Measurements from ENCODE around the gene PNPLA6.

PNPLA6 gene

GRCh38 chr19:7556696-7557315, 21.3 kb downstream of the PNPLA6 start:
- CTCF ChIA-PET: no interaction called here
- POLR2A ChIA-PET: no interaction called here
- no peak for DNase-seq (ENCODE audit: extremely low spot score)
- TF ChIP-seq ELF4 (IDR thresholded peaks at IDR 0.05) (no peak), ZNF384 (IDR thresholded peaks at IDR 0.05) (no peak), FOXM1 (IDR thresholded peaks at IDR 0.05; ENCODE audit: borderline replicate concordance) (no peak), ARNT (IDR thresholded peaks at IDR 0.05) (no peak), SP1 (IDR thresholded peaks at IDR 0.05) (no peak), TARDBP (IDR thresholded peaks at IDR 0.05) (no peak), L3MBTL2 (conservative IDR thresholded peaks at IDR 0.05) (no peak), SUZ12 (IDR thresholded peaks at IDR 0.05) (no peak), LEF1 (IDR thresholded peaks at IDR 0.05; ENCODE audit: borderline replicate concordance) (no peak), BHLHE40 (IDR thresholded peaks at IDR 0.05; ENCODE audit: borderline replicate concordance) (no peak), FOXA1 (IDR thresholded peaks at IDR 0.05) (no peak), FOXK2 (IDR thresholded peaks at IDR 0.05) (no peak)
- TF ChIP-seq, protein P1, sequence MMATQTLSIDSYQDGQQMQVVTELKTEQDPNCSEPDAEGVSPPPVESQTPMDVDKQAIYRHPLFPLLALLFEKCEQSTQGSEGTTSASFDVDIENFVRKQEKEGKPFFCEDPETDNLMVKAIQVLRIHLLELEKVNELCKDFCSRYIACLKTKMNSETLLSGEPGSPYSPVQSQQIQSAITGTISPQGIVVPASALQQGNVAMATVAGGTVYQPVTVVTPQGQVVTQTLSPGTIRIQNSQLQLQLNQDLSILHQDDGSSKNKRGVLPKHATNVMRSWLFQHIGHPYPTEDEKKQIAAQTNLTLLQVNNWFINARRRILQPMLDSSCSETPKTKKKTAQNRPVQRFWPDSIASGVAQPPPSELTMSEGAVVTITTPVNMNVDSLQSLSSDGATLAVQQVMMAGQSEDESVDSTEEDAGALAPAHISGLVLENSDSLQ (IDR thresholded peaks at IDR 0.05): no peak

GRCh38 chr19:7558667-7559066, 23.1 kb downstream of the PNPLA6 start:
- ChIA-PET POLR2A (no interaction called here), CTCF (interaction anchor here (1.2 kb wide), 1 partner anchor 10 kb away, joined by 3 read pairs; no protein-coding TSS in a partner anchor)
- TF ChIP-seq L3MBTL2 (conservative IDR thresholded peaks at IDR 0.05) (no peak), ZNF384 (IDR thresholded peaks at IDR 0.05) (no peak), CTBP1 (IDR thresholded peaks at IDR 0.05; ENCODE audit: borderline replicate concordance) (no peak), NFRKB (IDR thresholded peaks at IDR 0.05) (no peak), FOXM1 (IDR thresholded peaks at IDR 0.05; ENCODE audit: borderline replicate concordance) (no peak), TARDBP (IDR thresholded peaks at IDR 0.05) (no peak), HDGF (IDR thresholded peaks at IDR 0.05; ENCODE audit: borderline replicate concordance) (no peak), LEF1 (IDR thresholded peaks at IDR 0.05; ENCODE audit: borderline replicate concordance) (no peak), FOXK2 (IDR thresholded peaks at IDR 0.05) (no peak)
- TF ChIP-seq, protein P1 (IDR thresholded peaks at IDR 0.05): no peak
- DNase-seq (ENCODE audit: extremely low spot score): no peak

DNA sequence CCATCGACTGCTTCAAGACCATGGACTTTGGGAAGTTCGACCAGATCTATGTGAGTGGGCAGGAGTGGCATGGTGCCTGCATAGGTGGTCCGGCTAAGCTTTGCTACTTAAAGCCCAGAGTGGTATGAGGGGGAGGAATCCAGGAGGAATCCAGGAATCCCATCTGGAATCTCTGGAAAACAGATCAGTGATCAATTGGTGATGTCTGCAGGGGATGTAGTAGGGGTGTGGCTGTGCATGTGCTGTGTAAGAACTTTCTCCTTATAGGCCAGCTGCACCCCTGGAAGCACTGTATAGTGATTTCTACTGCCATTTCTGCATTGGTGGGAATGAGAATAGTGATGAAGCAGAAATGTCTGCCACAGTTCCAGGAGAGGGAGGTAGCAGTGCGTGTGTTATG, 23.6 kb downstream of the PNPLA6 start:
- CTCF ChIA-PET: interaction anchor here (1.2 to 1.4 kb wide), 2 partner anchors 9 kb away, joined by 3 to 5 read pairs; no protein-coding TSS in a partner anchor
- POLR2A ChIA-PET: interaction anchor here (1.1 kb wide), 1 partner anchor 122 kb away, joined by 3 read pairs; the partner anchor contains the start of gene TRAPPC5
- TF ChIP-seq BHLHE40 (IDR thresholded peaks at IDR 0.05; ENCODE audit: borderline replicate concordance) (no peak), SUZ12 (IDR thresholded peaks at IDR 0.05) (no peak), NFRKB (IDR thresholded peaks at IDR 0.05) (no peak), FOXA1 (IDR thresholded peaks at IDR 0.05) (no peak), ARNT (IDR thresholded peaks at IDR 0.05) (no peak), LEF1 (IDR thresholded peaks at IDR 0.05; ENCODE audit: borderline replicate concordance) (no peak), FOXK2 (IDR thresholded peaks at IDR 0.05) (no peak), FOXM1 (IDR thresholded peaks at IDR 0.05; ENCODE audit: borderline replicate concordance) (no peak), L3MBTL2 (conservative IDR thresholded peaks at IDR 0.05) (no peak)
- TF ChIP-seq, protein P1 (IDR thresholded peaks at IDR 0.05): no peak
- no peak for DNase-seq (ENCODE audit: extremely low spot score)

- ChIA-PET CTCF (interaction anchor here (1.4 kb wide), 1 partner anchor 8 kb away, joined by 5 read pairs; no protein-coding TSS in a partner anchor), POLR2A (no interaction called here)
- DNase-seq (ENCODE audit: extremely low spot score): no peak
- TF ChIP-seq TARDBP (IDR thresholded peaks at IDR 0.05): no peak
- TF ChIP-seq L3MBTL2 (conservative IDR thresholded peaks at IDR 0.05): no peak
- TF ChIP-seq FOXM1 (IDR thresholded peaks at IDR 0.05; ENCODE audit: borderline replicate concordance): no peak
- TF ChIP-seq, protein P1 (IDR thresholded peaks at IDR 0.05): no peak
- TF ChIP-seq FOXK2 (IDR thresholded peaks at IDR 0.05): no peak
- no peak for TF ChIP-seq ZNF384 (IDR thresholded peaks at IDR 0.05)
- TF ChIP-seq ELF4 (IDR thresholded peaks at IDR 0.05): no peak
- TF ChIP-seq SP1 (IDR thresholded peaks at IDR 0.05): no peak
- no peak for TF ChIP-seq BHLHE40 (IDR thresholded peaks at IDR 0.05; ENCODE audit: borderline replicate concordance)
- TF ChIP-seq CTBP1 (IDR thresholded peaks at IDR 0.05; ENCODE audit: borderline replicate concordance): no peak
- TF ChIP-seq ARNT (IDR thresholded peaks at IDR 0.05): no peak
- TF ChIP-seq HDGF (IDR thresholded peaks at IDR 0.05; ENCODE audit: borderline replicate concordance): no peak
- TF ChIP-seq NFRKB (IDR thresholded peaks at IDR 0.05): no peak
- TF ChIP-seq LEF1 (IDR thresholded peaks at IDR 0.05; ENCODE audit: borderline replicate concordance): no peak
- TF ChIP-seq SUZ12 (IDR thresholded peaks at IDR 0.05): no peak
- TF ChIP-seq FOXA1 (IDR thresholded peaks at IDR 0.05): no peak
Measured at GRCh38 chr19:7560255-7560654, 24.7 kb downstream of the PNPLA6 start.

DNA sequence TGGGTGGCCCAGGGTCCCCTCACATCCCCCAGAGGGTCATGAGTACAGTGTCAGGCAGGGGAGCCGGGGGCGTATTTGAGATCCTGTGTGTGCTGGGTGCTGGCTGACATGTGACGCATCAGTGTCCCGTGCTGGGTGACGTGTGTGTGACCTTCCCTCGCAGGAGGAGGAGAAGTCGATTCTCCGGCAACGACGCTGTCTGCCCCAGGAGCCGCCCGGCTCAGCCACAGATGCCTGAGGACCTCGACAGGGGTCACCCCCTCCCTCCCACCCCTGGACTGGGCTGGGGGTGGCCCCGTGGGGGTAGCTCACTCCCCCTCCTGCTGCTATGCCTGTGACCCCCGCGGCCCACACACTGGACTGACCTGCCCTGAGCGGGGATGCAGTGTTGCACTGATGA, 25.8 kb downstream of the PNPLA6 start:
- ChIA-PET POLR2A (no interaction called here), CTCF (no interaction called here)
- no peak for DNase-seq (ENCODE audit: extremely low spot score)
- TF ChIP-seq, protein P1 (IDR thresholded peaks at IDR 0.05): no peak
- TF ChIP-seq L3MBTL2 (conservative IDR thresholded peaks at IDR 0.05) (no peak), BHLHE40 (IDR thresholded peaks at IDR 0.05; ENCODE audit: borderline replicate concordance) (no peak), HDGF (IDR thresholded peaks at IDR 0.05; ENCODE audit: borderline replicate concordance) (no peak), ELF4 (IDR thresholded peaks at IDR 0.05) (no peak), TARDBP (IDR thresholded peaks at IDR 0.05) (no peak), SP1 (IDR thresholded peaks at IDR 0.05) (no peak), ZNF384 (IDR thresholded peaks at IDR 0.05) (no peak), NFRKB (IDR thresholded peaks at IDR 0.05) (no peak), CTBP1 (IDR thresholded peaks at IDR 0.05; ENCODE audit: borderline replicate concordance) (no peak), FOXA1 (IDR thresholded peaks at IDR 0.05) (no peak), ARNT (IDR thresholded peaks at IDR 0.05) (no peak), FOXK2 (IDR thresholded peaks at IDR 0.05) (no peak), LEF1 (IDR thresholded peaks at IDR 0.05; ENCODE audit: borderline replicate concordance) (no peak), FOXM1 (IDR thresholded peaks at IDR 0.05; ENCODE audit: borderline replicate concordance) (no peak), SUZ12 (IDR thresholded peaks at IDR 0.05) (no peak)
